ENCODE results near the gene ARHGEF28.

Gene ARHGEF28

GRCh38 chr5:73777192-73777591 lies 151.2 kb downstream of the ARHGEF28 start:
- TF ChIP-seq CTCF (IDR thresholded peaks at IDR 0.05; ENCODE audit: extremely low read depth, missing control alignments): no peak
- no peak for DNase-seq (ENCODE audit: low spot score)

- no peak for TF ChIP-seq CTCF (IDR thresholded peaks at IDR 0.05; ENCODE audit: extremely low read depth, missing control alignments)
- DNase-seq (ENCODE audit: low spot score): no peak
Observed at GRCh38 chr5:73780302-73781080, 154.5 kb downstream of the ARHGEF28 start.

GRCh38 chr5:73781107-73781768 lies 155.2 kb downstream of the ARHGEF28 start:
- DNase-seq (ENCODE audit: low spot score): no peak

GRCh38 chr5:73783828-73784227 lies 157.8 kb downstream of the ARHGEF28 start:
- DNase-seq (ENCODE audit: low spot score): no peak
- no peak for TF ChIP-seq CTCF (IDR thresholded peaks at IDR 0.05; ENCODE audit: extremely low read depth, missing control alignments)

More at GRCh38 chr5:73781107-73781768, 155.2 kb downstream of the ARHGEF28 start:
- TF ChIP-seq CTCF (IDR thresholded peaks at IDR 0.05; ENCODE audit: extremely low read depth, missing control alignments): no peak

GRCh38 chr5:73786043-73786831 lies 160.2 kb downstream of the ARHGEF28 start:
- DNase-seq (ENCODE audit: low spot score): no peak
- no peak for TF ChIP-seq CTCF (IDR thresholded peaks at IDR 0.05; ENCODE audit: extremely low read depth, missing control alignments)

- TF ChIP-seq CTCF (IDR thresholded peaks at IDR 0.05; ENCODE audit: extremely low read depth, missing control alignments): no peak
- no peak for DNase-seq (ENCODE audit: low spot score)
Observed at GRCh38 chr5:73789851-73790281, 163.9 kb downstream of the ARHGEF28 start.

GRCh38 chr5:73791389-73791788 lies 165.4 kb downstream of the ARHGEF28 start:
- no peak for TF ChIP-seq CTCF (IDR thresholded peaks at IDR 0.05; ENCODE audit: extremely low read depth, missing control alignments)
- DNase-seq (ENCODE audit: low spot score): no peak
